ENCODE data around the gene ZNF462.

ZNF462 gene

GRCh38 chr9:106864373-106865143 lies 1.6 kb downstream of the ZNF462 start:
- no peak for DNase-seq

GRCh38 chr9:106866243-106866642 lies 3.3 kb downstream of the ZNF462 start:
- no peak for DNase-seq

GRCh38 chr9:106867286-106867685 lies 4.3 kb downstream of the ZNF462 start:
- DNase-seq: no peak

GRCh38 chr9:106868087-106868486 lies 5.1 kb downstream of the ZNF462 start:
- no peak for DNase-seq

- no peak for DNase-seq
These were observed 5.6 kb downstream of the ZNF462 start for GRCh38 chr9:106868565-106868964.

- DNase-seq: no peak
These were observed 6.1 kb downstream of the ZNF462 start for GRCh38 chr9:106869028-106869427.

GRCh38 chr9:106869458-106869857 lies 6.5 kb downstream of the ZNF462 start:
- no peak for DNase-seq

- DNase-seq: no peak
These were observed 9.7 kb downstream of the ZNF462 start for GRCh38 chr9:106872641-106873040.

GRCh38 chr9:106874031-106874430 lies 11.1 kb downstream of the ZNF462 start:
- DNase-seq: no peak

GRCh38 chr9:106874652-106875051 lies 11.7 kb downstream of the ZNF462 start:
- no peak for DNase-seq

GRCh38 chr9:106875529-106875928 lies 12.6 kb downstream of the ZNF462 start:
- no peak for DNase-seq

GRCh38 chr9:106877345-106877744 lies 14.4 kb downstream of the ZNF462 start:
- no peak for DNase-seq

- no peak for DNase-seq
These were observed 15.3 kb downstream of the ZNF462 start for GRCh38 chr9:106878081-106878837.

- DNase-seq: no peak
These were observed 16.0 kb downstream of the ZNF462 start for GRCh38 chr9:106878934-106879333.

- no peak for DNase-seq
These were observed 16.5 kb downstream of the ZNF462 start for GRCh38 chr9:106879439-106879882.

GRCh38 chr9:106880081-106880480 lies 17.1 kb downstream of the ZNF462 start:
- DNase-seq: no peak

- DNase-seq: no peak
These were observed 17.9 kb downstream of the ZNF462 start for GRCh38 chr9:106880863-106881262.

- DNase-seq: no peak
These were observed 20.1 kb downstream of the ZNF462 start for GRCh38 chr9:106883030-106883429.

- no peak for DNase-seq
These were observed 20.7 kb downstream of the ZNF462 start for GRCh38 chr9:106883626-106884190.

- DNase-seq: no peak
These were observed 22.5 kb downstream of the ZNF462 start for GRCh38 chr9:106885451-106885850.

- no peak for DNase-seq
These were observed 23.4 kb downstream of the ZNF462 start for GRCh38 chr9:106886111-106887046.

GRCh38 chr9:106887066-106887465 lies 24.1 kb downstream of the ZNF462 start:
- no peak for DNase-seq
